NB4 (cell line): ENCODE results near the gene S1PR1.

Source experiments
- POLR2A ChIP-seq: IDR thresholded peaks from 2 replicates; pipeline ENCODE4 v1.6.1; 2011; ENCODE audit warnings: mild to moderate bottlenecking; ENCODE audit not compliant: insufficient read length; ENCODE audit errors: extremely low read depth
- TF ChIP-seq, protein P1 (sequence below): IDR thresholded peaks from one replicate; pipeline ENCODE4 v1.5.1; 2012; ENCODE audit warnings: low read depth, low read length
- TF ChIP-seq, protein P2 (sequence below): IDR thresholded peaks from 2 replicates; pipeline ENCODE4 v1.6.1; 2011; ENCODE audit warnings: low read depth, low read length

DNA sequence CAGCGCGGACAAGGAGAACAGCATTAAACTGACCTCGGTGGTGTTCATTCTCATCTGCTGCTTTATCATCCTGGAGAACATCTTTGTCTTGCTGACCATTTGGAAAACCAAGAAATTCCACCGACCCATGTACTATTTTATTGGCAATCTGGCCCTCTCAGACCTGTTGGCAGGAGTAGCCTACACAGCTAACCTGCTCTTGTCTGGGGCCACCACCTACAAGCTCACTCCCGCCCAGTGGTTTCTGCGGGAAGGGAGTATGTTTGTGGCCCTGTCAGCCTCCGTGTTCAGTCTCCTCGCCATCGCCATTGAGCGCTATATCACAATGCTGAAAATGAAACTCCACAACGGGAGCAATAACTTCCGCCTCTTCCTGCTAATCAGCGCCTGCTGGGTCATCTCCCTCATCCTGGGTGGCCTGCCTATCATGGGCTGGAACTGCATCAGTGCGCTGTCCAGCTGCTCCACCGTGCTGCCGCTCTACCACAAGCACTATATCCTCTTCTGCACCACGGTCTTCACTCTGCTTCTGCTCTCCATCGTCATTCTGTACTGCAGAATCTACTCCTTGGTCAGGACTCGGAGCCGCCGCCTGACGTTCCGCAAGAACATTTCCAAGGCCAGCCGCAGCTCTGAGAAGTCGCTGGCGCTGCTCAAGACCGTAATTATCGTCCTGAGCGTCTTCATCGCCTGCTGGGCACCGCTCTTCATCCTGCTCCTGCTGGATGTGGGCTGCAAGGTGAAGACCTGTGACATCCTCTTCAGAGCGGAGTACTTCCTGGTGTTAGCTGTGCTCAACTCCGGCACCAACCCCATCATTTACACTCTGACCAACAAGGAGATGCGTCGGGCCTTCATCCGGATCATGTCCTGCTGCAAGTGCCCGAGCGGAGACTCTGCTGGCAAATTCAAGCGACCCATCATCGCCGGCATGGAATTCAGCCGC, 2.5 kb downstream of the S1PR1 start:
- TF ChIP-seq, protein P1, sequence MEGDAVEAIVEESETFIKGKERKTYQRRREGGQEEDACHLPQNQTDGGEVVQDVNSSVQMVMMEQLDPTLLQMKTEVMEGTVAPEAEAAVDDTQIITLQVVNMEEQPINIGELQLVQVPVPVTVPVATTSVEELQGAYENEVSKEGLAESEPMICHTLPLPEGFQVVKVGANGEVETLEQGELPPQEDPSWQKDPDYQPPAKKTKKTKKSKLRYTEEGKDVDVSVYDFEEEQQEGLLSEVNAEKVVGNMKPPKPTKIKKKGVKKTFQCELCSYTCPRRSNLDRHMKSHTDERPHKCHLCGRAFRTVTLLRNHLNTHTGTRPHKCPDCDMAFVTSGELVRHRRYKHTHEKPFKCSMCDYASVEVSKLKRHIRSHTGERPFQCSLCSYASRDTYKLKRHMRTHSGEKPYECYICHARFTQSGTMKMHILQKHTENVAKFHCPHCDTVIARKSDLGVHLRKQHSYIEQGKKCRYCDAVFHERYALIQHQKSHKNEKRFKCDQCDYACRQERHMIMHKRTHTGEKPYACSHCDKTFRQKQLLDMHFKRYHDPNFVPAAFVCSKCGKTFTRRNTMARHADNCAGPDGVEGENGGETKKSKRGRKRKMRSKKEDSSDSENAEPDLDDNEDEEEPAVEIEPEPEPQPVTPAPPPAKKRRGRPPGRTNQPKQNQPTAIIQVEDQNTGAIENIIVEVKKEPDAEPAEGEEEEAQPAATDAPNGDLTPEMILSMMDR: no peak
- no peak for TF ChIP-seq POLR2A
- TF ChIP-seq, protein P2, sequence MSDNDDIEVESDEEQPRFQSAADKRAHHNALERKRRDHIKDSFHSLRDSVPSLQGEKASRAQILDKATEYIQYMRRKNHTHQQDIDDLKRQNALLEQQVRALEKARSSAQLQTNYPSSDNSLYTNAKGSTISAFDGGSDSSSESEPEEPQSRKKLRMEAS: no peak
